ENCODE data around the gene MFRP. TPM values are rescaled to one million over a fixed set of nuclear protein-coding genes. Genes with fewer than 3 reads are reported as not detected.

Gene MFRP
- total RNA-seq, 1 experiment from 2014 or later: not detected

- TF ChIP-seq MAX (CRISPR knock-in tag; IDR thresholded peaks at IDR 0.05) (peak; percentile 98), AFF4 (CRISPR knock-in tag; IDR thresholded peaks at IDR 0.05; ENCODE audit: borderline replicate concordance) (0 out of 2 replicates have a peak, but pooled peaks have one; percentile 45), ARID4B (CRISPR knock-in tag; IDR thresholded peaks at IDR 0.05; ENCODE audit: borderline replicate concordance) (peak; percentile 19; the same call in 1 of the 2 replicates), ZNF396 (CRISPR knock-in tag; IDR thresholded peaks at IDR 0.05; ENCODE audit: borderline replicate concordance) (no peak), E2F5 (CRISPR knock-in tag; IDR thresholded peaks at IDR 0.05) (peak; percentile 79), EMX1 (CRISPR knock-in tag; IDR thresholded peaks at IDR 0.05) (no peak), ELF4 (CRISPR knock-in tag; IDR thresholded peaks at IDR 0.05; ENCODE audit: low read depth) (peak; percentile 25; the same call in 1 of the 2 replicates), ATF6 (CRISPR knock-in tag; IDR thresholded peaks at IDR 0.05) (no peak), CBFB (CRISPR knock-in tag; IDR thresholded peaks at IDR 0.05; ENCODE audit: low read depth) (0 out of 2 replicates have a peak, but pooled peaks have one; percentile 44), AR (CRISPR knock-in tag; IDR thresholded peaks at IDR 0.05) (no peak), NR3C1 (CRISPR knock-in tag; conservative IDR thresholded peaks at IDR 0.05; ENCODE audit: low read depth) (0 out of 2 replicates have a peak, but pooled peaks have one; percentile 24), GTF2I (CRISPR knock-in tag; conservative IDR thresholded peaks at IDR 0.05) (no peak), NR2C2 (CRISPR knock-in tag; IDR thresholded peaks at IDR 0.05) (no peak; the same call in 1 of the 2 replicates), JAZF1 (CRISPR knock-in tag; IDR thresholded peaks at IDR 0.05) (no peak), ZNF423 (CRISPR knock-in tag; IDR thresholded peaks at IDR 0.05) (no peak), SOX15 (CRISPR knock-in tag; IDR thresholded peaks at IDR 0.05) (no peak), CTCF (IDR thresholded peaks at IDR 0.05) (peak; percentile 97), NFATC4 (CRISPR knock-in tag; IDR thresholded peaks at IDR 0.05) (no peak), SMAD4 (CRISPR knock-in tag; IDR thresholded peaks at IDR 0.05) (0 out of 2 replicates have a peak, but pooled peaks have one; percentile 47), CREM (CRISPR knock-in tag; IDR thresholded peaks at IDR 0.05) (0 out of 2 replicates have a peak, but pooled peaks have one; percentile 51), TP53 (CRISPR knock-in tag; IDR thresholded peaks at IDR 0.05) (peak; percentile 70; the same call in 1 of the 2 replicates), PRRX2 (CRISPR knock-in tag; IDR thresholded peaks at IDR 0.05) (no peak), ZNF317 (CRISPR knock-in tag; IDR thresholded peaks at IDR 0.05; ENCODE audit: borderline replicate concordance, low read depth) (peak; percentile 40; the same call in 1 of the 2 replicates)
Measured at GRCh38 chr11:119339589-119340334, 6.7 kb downstream of the MFRP start (continued).
